NCI-H345 treated with DMSO at 0.1 percent for 48 hours (cell line): Measurements from ENCODE around the gene RAP1A.

ENCODE experiments used
- DNase-seq: peaks from one replicate; lab custom pipeline; 2025; ENCODE audit not compliant: unreplicated experiment; lab: John Stamatoyannopoulos, UW

RAP1A gene

GRCh38 chr1:111751906-111752575 is 132.5 kb downstream of the RAP1A start:
- no peak for DNase-seq

- DNase-seq: peak; percentile 42
These were observed 135.4 kb downstream of the RAP1A start for GRCh38 chr1:111754984-111755330.

- DNase-seq: peak; percentile 99
These were observed 135.9 kb downstream of the RAP1A start, which contains the start of gene DDX20 for GRCh38 chr1:111755331-111756123. Gene DDX20, plus strand, starts transcription at chr1:111755901. Its CDS starts 24 bp downstream, at chr1:111755925.

- no peak for DNase-seq
These were observed 136.5 kb downstream of the RAP1A start for GRCh38 chr1:111756124-111756513.

- no peak for DNase-seq
These were observed 138.8 kb downstream of the RAP1A start for GRCh38 chr1:111758373-111758772.

- DNase-seq: no peak
These were observed 142.1 kb downstream of the RAP1A start for GRCh38 chr1:111761717-111762116.

- DNase-seq: no peak
These were observed 142.7 kb downstream of the RAP1A start for GRCh38 chr1:111762332-111762731.
